Ishikawa (cell line): ENCODE data around the gene NRXN3.

Experiments used
- CREB1 ChIP-seq: IDR thresholded peaks from 2 replicates; pipeline ENCODE4 v1.6.1; 2012; ENCODE audit warnings: low read depth
- EP300 ChIP-seq: IDR thresholded peaks from 2 replicates; pipeline ENCODE4 v1.6.1; 2012; ENCODE audit warnings: borderline replicate concordance
- NFIC ChIP-seq: IDR thresholded peaks from 2 replicates; pipeline ENCODE4 v1.6.1; 2012
- TCF12 ChIP-seq: IDR thresholded peaks from 2 replicates; pipeline ENCODE4 v1.6.1; 2012; ENCODE audit warnings: low read depth
- YY1 ChIP-seq: IDR thresholded peaks from 2 replicates; pipeline ENCODE4 v1.6.1; 2012; ENCODE audit warnings: low read depth
- TF ChIP-seq, protein P1 (sequence below): IDR thresholded peaks from 2 replicates; pipeline ENCODE4 v1.6.1; 2012; ENCODE audit warnings: low read depth, mild to moderate bottlenecking

GRCh38 chr14:78440356-78440894 lies 270.3 kb downstream of the NRXN3 start:
- TF ChIP-seq YY1 (no peak), NFIC (no peak), CREB1 (no peak), TCF12 (no peak), EP300 (no peak)
- TF ChIP-seq, protein P1, sequence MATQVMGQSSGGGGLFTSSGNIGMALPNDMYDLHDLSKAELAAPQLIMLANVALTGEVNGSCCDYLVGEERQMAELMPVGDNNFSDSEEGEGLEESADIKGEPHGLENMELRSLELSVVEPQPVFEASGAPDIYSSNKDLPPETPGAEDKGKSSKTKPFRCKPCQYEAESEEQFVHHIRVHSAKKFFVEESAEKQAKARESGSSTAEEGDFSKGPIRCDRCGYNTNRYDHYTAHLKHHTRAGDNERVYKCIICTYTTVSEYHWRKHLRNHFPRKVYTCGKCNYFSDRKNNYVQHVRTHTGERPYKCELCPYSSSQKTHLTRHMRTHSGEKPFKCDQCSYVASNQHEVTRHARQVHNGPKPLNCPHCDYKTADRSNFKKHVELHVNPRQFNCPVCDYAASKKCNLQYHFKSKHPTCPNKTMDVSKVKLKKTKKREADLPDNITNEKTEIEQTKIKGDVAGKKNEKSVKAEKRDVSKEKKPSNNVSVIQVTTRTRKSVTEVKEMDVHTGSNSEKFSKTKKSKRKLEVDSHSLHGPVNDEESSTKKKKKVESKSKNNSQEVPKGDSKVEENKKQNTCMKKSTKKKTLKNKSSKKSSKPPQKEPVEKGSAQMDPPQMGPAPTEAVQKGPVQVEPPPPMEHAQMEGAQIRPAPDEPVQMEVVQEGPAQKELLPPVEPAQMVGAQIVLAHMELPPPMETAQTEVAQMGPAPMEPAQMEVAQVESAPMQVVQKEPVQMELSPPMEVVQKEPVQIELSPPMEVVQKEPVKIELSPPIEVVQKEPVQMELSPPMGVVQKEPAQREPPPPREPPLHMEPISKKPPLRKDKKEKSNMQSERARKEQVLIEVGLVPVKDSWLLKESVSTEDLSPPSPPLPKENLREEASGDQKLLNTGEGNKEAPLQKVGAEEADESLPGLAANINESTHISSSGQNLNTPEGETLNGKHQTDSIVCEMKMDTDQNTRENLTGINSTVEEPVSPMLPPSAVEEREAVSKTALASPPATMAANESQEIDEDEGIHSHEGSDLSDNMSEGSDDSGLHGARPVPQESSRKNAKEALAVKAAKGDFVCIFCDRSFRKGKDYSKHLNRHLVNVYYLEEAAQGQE, result no peak
